GM12874 (cell line): Measurements from ENCODE around the gene SEMA3E.

Source experiments
- TF ChIP-seq, protein P1 (sequence below): IDR thresholded peaks from 2 replicates; pipeline ENCODE4 v1.5.1; 2011; ENCODE audit warnings: low read depth, mild to moderate bottlenecking, control low read depth, low read length, moderate library complexity; ENCODE audit not compliant: insufficient read depth

Gene SEMA3E

DNA sequence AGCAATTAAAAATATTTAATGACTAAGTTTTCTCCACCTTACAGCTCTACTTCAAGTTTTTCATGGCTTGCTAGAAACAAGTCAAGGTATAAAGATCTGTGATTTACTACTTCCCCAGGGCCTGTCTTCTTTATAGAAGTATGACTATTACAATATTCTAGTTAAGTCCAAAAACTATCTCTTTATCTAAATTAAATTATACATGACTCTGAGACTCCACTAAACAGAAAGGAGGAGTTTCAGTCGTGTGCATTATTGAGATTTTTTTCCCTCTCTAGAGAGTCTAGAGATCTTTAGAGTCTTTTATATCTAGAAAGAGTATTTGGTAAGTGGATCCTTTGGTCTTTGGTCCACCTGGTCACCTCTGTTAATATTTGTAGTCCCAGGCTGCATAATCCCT is 100.7 kb downstream of the SEMA3E start:
- TF ChIP-seq, protein P1, sequence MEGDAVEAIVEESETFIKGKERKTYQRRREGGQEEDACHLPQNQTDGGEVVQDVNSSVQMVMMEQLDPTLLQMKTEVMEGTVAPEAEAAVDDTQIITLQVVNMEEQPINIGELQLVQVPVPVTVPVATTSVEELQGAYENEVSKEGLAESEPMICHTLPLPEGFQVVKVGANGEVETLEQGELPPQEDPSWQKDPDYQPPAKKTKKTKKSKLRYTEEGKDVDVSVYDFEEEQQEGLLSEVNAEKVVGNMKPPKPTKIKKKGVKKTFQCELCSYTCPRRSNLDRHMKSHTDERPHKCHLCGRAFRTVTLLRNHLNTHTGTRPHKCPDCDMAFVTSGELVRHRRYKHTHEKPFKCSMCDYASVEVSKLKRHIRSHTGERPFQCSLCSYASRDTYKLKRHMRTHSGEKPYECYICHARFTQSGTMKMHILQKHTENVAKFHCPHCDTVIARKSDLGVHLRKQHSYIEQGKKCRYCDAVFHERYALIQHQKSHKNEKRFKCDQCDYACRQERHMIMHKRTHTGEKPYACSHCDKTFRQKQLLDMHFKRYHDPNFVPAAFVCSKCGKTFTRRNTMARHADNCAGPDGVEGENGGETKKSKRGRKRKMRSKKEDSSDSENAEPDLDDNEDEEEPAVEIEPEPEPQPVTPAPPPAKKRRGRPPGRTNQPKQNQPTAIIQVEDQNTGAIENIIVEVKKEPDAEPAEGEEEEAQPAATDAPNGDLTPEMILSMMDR = no peak

DNA sequence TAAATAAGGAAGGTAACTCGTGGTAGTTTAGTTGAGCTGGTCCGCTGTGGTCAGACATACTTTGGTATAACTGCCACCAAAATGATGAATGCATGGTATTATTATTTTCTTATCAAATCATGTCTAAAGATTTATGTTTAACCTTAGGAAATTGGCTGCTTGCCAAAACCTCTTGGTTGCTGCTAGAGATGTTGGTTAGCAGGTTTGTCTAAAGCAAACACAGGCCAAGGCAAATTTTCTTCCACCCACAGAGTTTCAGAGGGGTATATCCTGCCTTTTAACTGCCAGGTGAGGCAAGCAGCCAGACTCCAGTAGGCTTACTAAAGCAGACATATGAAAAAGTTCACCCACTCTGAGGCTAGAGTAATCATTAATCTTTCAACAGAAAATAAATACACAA is 101.4 kb downstream of the SEMA3E start:
- TF ChIP-seq, protein P1 = no peak

DNA sequence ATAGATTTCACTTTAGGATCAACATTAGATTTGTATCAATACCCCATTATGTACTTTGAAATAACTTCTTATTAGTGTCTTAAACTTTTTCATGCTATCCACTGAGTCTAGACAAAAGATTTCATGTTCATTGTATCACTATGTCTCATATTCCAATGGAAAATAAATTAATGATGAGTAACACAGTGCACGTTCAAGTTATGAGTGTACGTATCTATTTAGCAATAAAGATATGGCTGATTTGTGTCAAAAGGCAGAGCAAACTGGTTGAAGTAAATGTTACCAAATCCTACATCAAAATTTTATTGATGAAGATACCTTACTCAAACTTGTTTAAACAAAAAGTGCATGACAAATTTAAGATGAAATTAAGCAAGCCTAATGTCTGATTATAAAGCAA is 102.4 kb downstream of the SEMA3E start:
- TF ChIP-seq, protein P1 = no peak

DNA sequence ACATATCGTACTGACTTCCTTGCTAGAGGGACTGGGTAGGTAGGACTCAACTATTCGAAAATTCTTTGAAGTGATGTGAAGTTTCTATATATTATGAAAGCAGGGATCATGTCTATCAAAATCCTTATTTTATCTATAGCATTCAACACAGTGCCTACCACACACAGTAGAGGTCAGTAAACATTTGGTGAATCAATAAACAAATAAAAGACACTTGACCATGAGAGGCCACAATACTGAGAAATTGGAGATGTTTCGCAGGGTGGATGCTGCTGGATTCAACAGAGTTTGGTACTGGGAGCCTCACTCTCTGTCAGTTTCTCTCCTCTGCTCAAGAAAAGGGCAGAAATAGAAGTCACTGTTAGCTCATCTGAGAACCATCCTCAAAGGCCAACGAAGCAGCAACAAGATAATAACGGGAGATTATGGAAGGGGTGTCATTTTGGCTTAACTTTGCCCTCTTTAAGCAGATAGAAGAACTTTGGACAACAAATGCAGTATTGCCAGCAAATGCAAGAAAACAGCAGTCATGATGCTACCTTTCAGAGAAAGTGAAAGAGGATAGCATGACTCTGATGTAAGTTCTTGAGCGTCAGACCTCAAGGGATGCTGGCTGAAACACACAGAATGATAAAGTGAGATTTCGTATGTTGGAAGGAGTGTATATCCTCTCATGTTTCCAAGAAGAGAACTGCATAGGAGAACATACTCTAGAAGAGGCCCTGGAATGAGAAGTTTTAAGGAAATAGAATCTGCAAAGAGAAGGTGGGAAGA is 107.6 kb downstream of the SEMA3E start:
- TF ChIP-seq, protein P1 = no peak

DNA sequence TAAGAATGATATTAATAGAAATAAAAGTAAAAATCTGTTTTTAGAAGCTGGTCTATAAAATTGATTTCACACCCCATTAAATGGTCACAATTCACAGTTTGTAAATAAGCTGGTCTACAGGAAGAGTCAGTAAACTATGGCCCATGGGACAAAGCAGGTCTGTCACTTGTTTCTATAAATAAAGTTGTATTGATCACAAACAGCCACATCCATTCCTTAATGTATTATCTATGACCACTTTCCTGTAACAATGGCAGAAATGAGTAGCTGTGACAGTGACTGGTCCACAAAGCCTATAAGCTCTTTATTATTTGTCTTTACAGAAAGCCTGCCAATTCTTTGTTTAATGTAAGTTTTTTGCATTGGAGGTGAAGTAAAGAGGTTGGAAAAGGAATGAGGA is 114.5 kb downstream of the SEMA3E start:
- TF ChIP-seq, protein P1 = no peak

DNA sequence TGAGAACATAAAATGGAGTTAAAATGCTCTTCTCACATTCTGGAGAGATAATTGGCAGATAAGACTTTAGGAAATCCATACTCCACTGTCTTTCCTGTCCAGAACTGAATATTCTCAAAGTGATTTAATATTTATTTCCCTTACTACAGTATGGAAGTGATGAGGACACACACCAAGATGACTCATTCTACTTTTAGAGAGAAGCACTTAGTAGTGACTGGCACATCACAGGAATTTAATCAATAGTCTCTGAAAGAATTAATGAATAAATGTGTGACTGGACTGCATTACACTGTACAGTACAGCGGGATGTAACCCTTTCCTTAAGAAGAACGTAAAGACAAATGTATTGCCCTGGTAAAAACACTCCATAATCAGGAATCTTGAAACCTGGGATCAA is 116.7 kb downstream of the SEMA3E start:
- TF ChIP-seq, protein P1 = no peak

DNA sequence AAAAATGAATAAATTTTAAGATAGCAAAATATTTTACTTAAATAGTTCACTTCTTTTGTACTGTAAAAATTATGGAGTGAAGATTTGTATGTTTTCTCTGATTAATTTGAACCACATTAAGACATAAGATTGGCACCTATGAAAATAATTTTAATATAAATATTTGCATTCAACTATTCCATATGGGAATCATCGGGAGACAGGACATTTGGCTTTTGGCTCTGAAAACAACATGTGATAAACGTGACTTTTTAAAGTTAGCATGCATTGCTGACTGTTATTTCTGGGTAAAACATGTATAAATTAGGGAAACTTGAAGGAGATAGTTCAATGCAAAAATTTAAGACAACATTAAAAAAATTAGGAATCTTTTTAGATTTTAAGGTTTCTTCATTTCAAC is 117.2 kb downstream of the SEMA3E start:
- TF ChIP-seq, protein P1 = no peak
